SIG-M5 treated with dmso at 0.1 percent for 504 hours (cell line): ENCODE data around the gene MAPK4.
A peak's percentile ranks its signal among the peaks of the same experiment; 100 is the strongest.
"Not testable (repeated sequence)": the region's sequence is repeated elsewhere in the genome, so short reads cannot be mapped to it uniquely, and the experiment has no call there.

Experiments
- DNase-seq: peaks from one replicate; lab custom pipeline; 2025; ENCODE audit not compliant: unreplicated experiment; lab: John Stamatoyannopoulos, UW

The MAPK4 gene

GRCh38 chr18:50559752-50560680 is at the start of gene MAPK4:
Gene MAPK4 (plus strand): TSS chr18:50560087. CDS start chr18:50663959, 103,872 bp downstream.
- DNase-seq: peak; percentile 6

GRCh38 chr18:50517277-50517676 is 42.6 kb upstream of the MAPK4 start:
- peak; percentile 21 for DNase-seq

- DNase-seq: peak; percentile 4
Observed at GRCh38 chr18:50518787-50519546, 40.9 kb upstream of the MAPK4 start.

GRCh38 chr18:50523165-50523564 is 36.7 kb upstream of the MAPK4 start:
- DNase-seq: no peak

- DNase-seq: no peak
Observed at GRCh38 chr18:50527636-50528307, 32.1 kb upstream of the MAPK4 start.

- no peak for DNase-seq
Observed at GRCh38 chr18:50528806-50529205, 31.1 kb upstream of the MAPK4 start.

- not testable (repeated sequence) for DNase-seq
Observed at GRCh38 chr18:50533822-50534221, 26.1 kb upstream of the MAPK4 start.

GRCh38 chr18:50544476-50544875 is 15.4 kb upstream of the MAPK4 start:
- DNase-seq: not testable (repeated sequence)

GRCh38 chr18:50545936-50546335 is 14.0 kb upstream of the MAPK4 start:
- DNase-seq: no peak

GRCh38 chr18:50548160-50548559 is 11.7 kb upstream of the MAPK4 start:
- no peak for DNase-seq

GRCh38 chr18:50551651-50552050 is 8.2 kb upstream of the MAPK4 start:
- not testable (repeated sequence) for DNase-seq

- no peak for DNase-seq
Observed at GRCh38 chr18:50558157-50558556, 1.7 kb upstream of the MAPK4 start.

GRCh38 chr18:50558948-50559751 is 737 bp upstream of the MAPK4 start:
- no peak for DNase-seq

- DNase-seq: no peak
Observed at GRCh38 chr18:50560681-50561629, 1.1 kb downstream of the MAPK4 start.

GRCh38 chr18:50562258-50562657 is 2.4 kb downstream of the MAPK4 start:
- not testable (repeated sequence) for DNase-seq

GRCh38 chr18:50562686-50563085 is 2.8 kb downstream of the MAPK4 start:
- DNase-seq: no peak

GRCh38 chr18:50563376-50563775 is 3.5 kb downstream of the MAPK4 start:
- DNase-seq: no peak

- no peak for DNase-seq
Observed at GRCh38 chr18:50569930-50570329, 10.0 kb downstream of the MAPK4 start.

- no peak for DNase-seq
Observed at GRCh38 chr18:50571606-50572005, 11.7 kb downstream of the MAPK4 start.
